Jurkat, Clone E6-1 (cell line): ENCODE measurements around the gene UBE2S.

Experiments used
- DNase-seq: peaks from one replicate; pipeline ENCODE4 v3.0.0-alpha.2; 2011; ENCODE audit warnings: low read depth, low spot score
- H3K4me3 ChIP-seq: 2 replicates; pipeline ENCODE4 v1.5.1; 2011; ENCODE audit warnings: mild to moderate bottlenecking, low read length, control low read depth, moderate library complexity

UBE2S gene

DNA sequence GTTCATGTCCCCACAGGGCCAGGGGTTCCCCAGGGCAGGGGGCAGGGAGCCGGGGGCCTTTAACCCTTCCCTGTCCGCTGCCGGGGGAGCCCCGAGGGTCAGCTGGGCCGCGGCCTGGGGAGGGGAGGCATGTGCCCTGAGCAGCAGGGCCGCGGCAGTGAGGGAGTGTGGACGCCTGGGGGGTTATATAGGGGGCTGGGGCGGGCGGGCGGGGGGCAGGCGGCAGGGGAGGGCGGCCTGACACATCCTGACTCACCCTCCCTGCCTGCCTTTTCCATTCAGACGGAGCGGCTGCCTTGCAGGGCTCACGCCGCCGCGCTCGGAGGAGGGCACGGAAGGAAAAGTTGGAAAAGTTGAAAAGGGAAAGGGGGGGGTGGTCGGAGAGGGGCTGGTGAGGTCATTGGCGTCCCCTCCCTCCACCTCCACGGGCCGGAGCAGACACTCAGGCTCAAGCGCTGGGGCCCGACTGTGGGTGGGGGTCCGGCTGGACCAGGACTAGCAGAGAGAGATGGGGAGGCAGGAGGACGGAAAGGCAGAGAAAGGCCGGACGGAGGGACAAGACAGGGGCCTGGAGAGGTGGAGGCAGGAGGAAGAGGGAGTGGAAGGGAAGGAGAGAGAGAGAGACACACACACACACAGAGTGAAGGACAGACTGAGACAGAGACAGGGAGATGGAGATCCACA is 37.1 kb downstream of the UBE2S start, which contains the start of gene IL11:
Gene IL11 (minus strand): TSS at position 159 of the 684 bp plus-strand sequence. CDS start 153 bp downstream, at position 6.
- no peak within 1 kb of the TSS for H3K4me3 ChIP-seq
- no peak for DNase-seq

- no peak overlapping the region for H3K4me3 ChIP-seq
- DNase-seq: no peak
Observed at GRCh38 chr19:55369653-55370304, 37.8 kb downstream of the UBE2S start.

DNA sequence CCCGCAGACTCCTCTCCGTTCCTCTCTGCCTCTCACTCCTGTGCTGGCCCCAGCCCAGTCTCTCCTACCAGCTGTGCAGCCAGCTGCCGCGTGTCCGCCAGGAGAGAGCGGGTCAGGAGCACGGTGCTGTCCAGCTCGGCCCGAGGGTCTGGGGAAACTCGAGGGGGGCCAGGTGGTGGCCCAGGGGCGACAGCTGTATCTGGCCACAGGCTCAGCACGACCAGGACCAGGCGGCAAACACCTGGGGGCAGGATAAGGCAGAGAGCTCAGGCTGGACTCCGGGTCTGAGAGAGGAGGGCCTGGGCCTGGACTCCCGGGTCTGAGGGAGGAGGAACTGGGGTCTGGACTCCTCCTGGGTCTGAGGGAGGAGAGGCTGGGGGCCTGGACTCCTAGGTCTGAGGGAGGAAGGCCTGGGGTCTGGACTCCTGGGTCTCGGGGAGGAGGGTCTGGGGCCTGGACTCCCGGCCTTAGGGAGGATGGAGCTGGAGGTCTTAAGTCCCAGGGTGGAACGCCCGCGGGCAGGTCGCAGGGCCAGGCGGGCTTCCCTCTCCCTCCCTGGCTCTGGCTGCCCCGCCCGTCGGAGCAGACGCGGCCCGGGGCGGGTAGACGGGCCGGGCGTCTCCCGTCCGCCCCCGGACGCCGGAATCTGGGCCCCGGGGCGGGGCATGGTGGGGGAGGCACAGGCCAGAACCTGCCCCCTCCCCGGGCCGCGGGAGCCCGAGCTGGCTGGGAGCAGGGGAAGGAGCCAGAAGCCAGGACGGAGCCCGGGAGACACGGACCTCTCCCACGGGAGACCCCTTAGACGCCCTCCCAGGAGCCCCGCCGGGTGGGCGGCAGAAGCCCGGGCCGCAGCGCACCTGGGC is 38.7 kb downstream of the UBE2S start:
- no peak overlapping the region for H3K4me3 ChIP-seq
- no peak for DNase-seq

DNA sequence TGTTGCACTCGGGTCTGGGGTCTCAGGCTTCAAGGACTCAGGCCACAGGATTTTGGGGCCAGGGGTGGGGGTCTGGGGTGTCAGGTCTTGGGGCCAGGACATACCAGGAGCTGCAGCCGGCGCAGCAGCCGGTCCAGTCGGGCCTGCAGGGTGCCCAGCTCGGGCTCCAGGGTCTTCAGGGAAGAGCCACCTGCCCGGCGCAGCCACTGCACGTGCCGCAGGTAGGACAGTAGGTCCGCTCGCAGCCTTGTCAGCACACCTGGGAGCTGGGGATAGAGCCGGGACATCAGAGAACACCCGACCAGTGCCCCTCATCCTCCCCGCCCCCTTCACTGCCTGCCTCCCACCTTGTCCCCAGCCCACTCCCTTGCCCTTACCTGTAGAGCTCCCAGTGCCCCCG is 39.5 kb downstream of the UBE2S start:
- H3K4me3 ChIP-seq: no peak overlapping the region
- DNase-seq: no peak

DNA sequence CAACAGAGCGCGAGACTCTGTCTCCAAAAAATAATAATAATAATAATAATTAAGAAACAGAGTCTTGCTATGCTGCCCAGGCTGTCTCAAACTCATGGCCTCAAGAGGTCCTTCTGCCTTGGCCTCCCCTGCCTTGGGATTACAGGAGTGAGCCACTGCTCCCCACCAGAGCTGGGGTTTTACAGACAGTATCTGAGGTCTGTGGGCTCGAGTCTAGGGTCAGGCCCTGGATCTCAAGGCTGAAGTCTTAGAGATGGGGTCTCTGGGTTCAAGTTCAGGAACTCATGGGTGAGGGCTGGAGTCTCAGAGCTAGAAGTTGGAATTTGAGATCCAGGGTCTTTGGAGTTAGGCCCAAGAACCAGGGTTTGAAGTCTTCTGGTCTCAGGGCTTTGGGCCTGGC is 40.8 kb downstream of the UBE2S start:
- DNase-seq: no peak
- no peak overlapping the region for H3K4me3 ChIP-seq

DNA sequence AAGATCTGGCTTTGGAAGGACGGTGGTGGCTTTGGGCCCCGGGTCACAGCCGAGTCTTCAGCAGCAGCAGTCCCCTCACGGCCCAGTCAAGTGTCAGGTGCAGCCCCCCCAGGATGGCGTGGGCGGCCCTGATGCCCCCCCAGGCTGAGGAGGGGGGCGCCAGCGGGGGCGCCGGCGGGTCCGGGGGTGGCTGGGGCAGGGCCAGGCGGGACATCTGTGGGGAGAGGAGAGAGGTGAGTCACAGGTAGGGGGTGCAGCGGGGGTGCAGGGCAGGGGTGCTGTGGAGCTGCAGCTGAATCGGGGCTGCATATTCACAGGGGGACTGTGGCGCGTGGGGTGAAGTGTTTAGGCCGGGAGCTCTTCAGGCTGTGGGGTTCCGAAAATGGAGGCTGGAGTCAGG is 41.6 kb downstream of the UBE2S start:
- no peak for DNase-seq
- H3K4me3 ChIP-seq: no peak overlapping the region

DNA sequence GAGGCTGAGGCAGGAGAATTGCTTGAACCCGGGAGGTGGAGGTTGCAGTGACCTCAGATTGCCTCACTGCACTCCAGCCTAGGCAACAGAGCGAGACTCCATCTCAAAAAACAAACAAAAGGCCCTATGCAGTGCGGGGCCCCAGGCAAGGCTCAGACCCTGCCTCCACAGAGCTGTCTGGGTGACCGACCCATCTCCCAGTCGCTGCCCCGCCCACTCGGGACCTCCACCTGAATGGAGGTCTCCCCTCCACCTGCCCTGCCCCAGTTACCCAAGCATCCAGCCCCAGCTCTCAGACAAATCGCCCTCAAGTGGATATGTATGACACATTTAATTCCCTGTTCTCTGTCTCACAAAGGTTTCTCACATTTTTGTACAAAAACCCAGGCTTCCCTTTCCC is 42.3 kb downstream of the UBE2S start:
- H3K4me3 ChIP-seq: no peak overlapping the region
- no peak for DNase-seq

DNA sequence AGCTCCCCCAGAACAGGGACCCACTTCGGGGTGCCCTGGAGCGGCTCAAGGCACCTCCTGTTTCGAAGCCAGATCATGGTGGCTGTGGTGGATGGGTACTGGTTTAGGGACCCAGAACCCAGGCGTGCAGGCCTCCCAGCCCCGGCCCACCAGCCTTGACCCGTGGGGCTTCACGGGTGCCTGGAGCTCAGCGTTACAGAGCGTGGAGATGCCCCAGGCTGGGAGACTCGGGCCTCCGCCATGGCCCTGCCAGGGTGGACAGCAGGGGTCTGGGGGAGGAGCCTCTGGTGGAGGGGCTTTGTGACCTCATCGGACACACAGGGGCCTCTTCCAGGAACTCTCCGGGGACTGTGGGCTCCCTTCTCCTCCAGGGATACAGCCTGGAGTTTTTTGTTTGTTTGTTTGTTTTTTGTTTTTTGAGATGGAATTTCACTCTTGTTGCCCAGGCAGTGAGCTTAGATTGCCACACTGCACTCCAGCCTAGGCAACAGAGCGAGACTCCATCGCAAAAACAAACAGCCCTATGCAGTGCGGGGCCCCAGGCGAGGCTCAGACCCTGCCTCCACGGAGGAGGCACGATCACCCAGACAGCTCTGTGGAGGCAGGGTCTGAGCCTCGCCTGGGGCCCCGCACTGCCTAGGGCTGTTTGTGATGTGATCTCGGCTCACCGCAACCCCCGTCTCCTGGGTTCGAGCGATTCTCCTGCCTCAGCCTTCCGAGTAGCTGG is 44.4 kb downstream of the UBE2S start, which contains the start of gene GARIN5B:
Gene GARIN5B (minus strand): TSS at position 271 of the 727 bp plus-strand sequence. CDS start 194 bp downstream, at position 77.
- no peak within 1 kb of the TSS for H3K4me3 ChIP-seq
- DNase-seq: no peak

- no peak overlapping the region for H3K4me3 ChIP-seq
- no peak for DNase-seq
Observed at GRCh38 chr19:55362174-55362989, 45.2 kb downstream of the UBE2S start.

DNA sequence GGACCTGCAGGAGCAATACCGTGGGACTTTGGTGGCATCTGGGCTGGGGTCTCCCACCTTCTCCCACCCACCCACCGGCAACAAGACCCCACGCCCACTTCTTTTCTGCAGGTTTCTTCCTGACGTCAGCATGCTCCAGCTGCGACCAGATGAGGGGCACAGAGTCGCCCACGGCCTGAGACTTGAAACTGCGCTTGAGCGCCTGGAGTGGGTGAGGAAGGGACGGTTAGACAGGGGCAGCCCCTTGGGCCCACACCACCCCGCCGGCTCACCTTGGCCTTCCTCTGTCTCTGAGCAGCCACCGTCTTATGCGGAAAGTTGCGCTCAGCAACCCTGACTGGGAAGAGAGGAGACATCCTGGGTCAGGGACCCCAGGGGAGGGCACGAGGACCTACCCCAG is 46.7 kb downstream of the UBE2S start:
- no peak for DNase-seq
- H3K4me3 ChIP-seq: no peak overlapping the region

DNA sequence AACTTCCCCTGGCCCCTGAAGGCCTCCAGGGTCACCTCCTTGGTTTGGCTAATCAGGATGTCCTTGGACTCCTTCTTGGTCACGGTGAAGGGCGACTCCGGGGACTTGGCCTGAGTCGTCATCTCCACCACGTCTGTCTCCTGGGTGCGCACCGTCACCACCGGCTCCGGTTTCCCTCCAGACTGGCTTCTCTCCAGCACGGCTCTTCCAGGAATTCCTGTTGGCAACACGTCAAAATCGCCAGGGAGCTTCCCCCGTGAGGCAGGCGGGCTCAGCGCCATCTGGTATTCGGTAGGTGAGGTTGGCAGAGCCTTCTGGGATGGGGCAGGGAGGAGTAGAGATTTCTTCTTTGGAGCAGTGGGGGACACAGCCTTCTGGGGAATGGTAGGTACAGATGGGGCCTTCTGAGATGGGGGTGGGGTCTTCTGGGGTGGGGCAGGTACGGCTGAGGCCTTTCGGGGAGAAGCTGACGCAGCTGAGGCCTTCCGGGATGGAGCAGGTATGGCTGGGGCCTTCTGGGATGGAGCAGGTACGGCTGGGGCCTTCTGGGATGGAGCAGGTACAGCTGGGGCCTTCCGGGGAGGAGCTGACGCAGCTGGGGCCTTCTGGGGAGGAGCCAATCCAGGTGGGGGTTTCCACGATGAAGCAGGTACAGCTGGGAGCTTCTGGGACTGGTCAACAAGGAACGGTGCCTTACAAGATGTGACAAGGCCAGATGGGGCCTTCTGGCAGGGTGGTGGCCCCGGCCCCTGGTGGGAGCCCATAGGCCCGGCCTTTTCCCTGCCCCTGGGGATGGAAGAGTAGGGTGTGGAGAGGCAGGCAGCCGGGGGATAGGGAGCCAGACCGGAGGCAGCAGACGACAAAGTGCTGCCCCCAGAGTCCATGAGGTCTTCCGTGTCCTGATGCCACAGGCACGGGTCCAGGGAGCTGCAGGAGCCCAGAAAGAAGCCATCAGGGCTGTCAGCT is 48.4 kb downstream of the UBE2S start:
- H3K4me3 ChIP-seq: no peak overlapping the region

DNA sequence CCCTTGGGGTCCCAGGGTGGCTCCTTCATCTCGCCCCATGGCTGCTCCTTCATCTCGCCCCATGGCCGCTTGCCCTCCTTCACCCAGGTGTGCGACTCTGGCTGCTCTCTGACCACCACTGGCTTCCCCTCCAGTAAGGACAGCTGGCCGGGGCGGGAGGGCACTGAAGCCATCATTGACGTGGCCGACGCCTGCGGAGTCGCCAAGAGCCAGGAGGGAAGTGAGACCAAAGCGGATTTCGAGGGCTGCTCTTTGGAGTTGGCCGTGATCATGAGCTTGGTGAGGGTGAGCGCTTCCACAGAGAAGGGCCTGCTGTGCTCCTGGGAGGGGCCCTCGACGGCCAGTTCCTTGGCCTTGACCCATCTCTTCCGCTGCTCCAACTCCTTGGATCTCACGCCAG is 49.1 kb downstream of the UBE2S start:
- no peak for DNase-seq

More for the DNA sequence above, 48.4 kb downstream of the UBE2S start:
- no peak for DNase-seq

GRCh38 chr19:55355213-55355821 is 52.3 kb downstream of the UBE2S start:
- H3K4me3 ChIP-seq: no peak overlapping the region
- DNase-seq: no peak

More for the DNA sequence above, 49.1 kb downstream of the UBE2S start:
- no peak overlapping the region for H3K4me3 ChIP-seq

DNA sequence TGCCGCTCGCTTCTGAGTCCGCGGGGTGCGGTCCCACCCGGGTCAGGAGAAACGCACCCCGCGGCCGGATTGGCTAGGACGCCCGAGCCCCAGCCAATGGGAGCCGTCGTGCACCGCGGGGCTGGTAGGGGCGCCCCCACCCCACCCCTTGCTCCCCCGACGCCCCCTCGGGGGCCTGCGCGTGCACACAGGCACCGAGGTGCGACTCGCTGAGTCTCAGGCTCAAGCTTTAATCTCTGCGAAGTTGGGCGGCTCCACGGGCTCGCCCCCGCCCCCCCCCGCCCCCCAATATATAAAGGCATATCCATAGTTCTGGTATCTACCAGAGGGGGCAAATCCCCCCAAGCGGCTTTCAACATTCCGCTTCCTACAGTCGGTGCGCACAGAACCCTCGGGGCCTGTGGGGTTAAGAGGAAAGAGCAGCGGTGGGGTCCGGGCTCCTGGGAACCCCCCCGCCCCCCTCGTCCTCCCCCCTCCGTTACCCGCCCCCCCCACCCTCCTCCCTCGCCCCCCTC is 52.8 kb downstream of the UBE2S start, which contains the start of gene COX6B2:
Gene COX6B2 (minus strand): TSS at position 22 of the 515 bp plus-strand sequence. CDS start 198 bp downstream, outside the sequence.
- peak within 1 kb of the TSS; percentile 34 for H3K4me3 ChIP-seq
- DNase-seq: no peak

GRCh38 chr19:55353803-55354697 is 53.5 kb downstream of the UBE2S start:
- no peak for DNase-seq
- H3K4me3 ChIP-seq: peak overlapping the region; percentile 34
